HG02981 (cell line): ENCODE data around the gene GALK2.
A peak's percentile ranks its signal among the peaks of the same experiment; 100 is the strongest.

Experiments used
- ATAC-seq: cut with Tn5 transposase; IDR thresholded peaks from one replicate; pipeline ENCODE4 v1.9.1; 2021; ENCODE audit warnings: mild to moderate bottlenecking, moderate library complexity; ENCODE audit not compliant: unreplicated experiment

GALK2 gene

DNA sequence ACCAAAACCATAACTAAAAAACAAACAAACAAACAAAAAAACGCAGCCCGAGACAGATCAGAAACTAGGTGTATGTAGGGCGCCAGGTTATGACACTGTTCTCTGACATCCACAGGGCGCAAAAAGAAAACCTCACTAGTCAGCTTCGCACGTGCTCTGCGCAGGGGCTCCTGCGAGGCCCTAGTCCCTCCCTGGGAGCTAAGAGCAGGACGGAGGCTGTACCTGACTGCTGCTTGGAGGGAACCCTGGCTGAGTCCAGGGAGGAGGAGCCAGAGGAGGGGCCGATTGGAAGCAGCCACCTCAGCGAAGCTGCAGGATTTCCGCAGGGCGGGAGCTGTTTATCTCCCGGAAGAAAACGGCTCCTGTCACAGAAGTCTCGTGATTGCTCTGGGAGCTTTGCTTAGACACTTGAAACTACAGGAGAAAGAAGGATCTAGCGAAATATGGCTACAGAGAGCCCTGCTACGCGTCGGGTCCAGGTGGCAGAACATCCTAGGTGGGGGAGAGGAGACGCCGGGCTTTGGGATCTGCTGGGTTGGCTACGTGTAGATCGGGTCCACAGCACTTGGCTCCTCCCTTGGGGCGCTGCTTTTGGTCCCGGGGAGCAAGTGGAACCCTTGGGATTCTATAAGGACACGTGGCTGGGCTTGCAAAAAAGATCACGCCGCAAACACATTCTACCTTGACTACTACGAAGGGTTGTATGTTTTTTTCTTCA, at the start of gene GALK2:
Gene GALK2 (plus strand): TSS at position 368 of the 718 bp plus-strand sequence. CDS start 76 bp downstream, at position 444.
- ATAC-seq: peak; percentile 87

GRCh38 chr15:49120832-49121231, 49.2 kb upstream of the GALK2 start:
- no peak for ATAC-seq

- ATAC-seq: no peak
Observed at GRCh38 chr15:49121901-49122300, 48.1 kb upstream of the GALK2 start.

GRCh38 chr15:49122541-49123062, 47.4 kb upstream of the GALK2 start:
- ATAC-seq: no peak

DNA sequence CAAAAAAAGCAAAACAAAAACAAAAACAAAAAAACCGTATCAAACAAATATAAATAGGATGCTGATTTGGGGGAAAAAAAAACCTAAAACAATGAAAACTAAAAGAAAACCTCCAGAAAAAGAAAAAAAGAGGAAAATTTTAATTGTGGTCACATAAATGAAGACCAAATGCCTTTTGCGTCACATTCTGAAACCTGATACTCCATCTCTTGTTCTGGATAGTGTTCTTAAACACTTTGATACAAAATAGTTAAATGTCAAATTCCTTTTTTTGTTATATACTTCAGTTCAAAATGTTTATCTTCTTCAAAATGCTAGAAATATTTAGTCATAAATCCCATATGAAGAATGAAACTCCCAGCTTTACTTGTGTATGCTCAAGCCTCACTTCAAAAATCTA, 45.7 kb upstream of the GALK2 start:
- ATAC-seq: no peak

DNA sequence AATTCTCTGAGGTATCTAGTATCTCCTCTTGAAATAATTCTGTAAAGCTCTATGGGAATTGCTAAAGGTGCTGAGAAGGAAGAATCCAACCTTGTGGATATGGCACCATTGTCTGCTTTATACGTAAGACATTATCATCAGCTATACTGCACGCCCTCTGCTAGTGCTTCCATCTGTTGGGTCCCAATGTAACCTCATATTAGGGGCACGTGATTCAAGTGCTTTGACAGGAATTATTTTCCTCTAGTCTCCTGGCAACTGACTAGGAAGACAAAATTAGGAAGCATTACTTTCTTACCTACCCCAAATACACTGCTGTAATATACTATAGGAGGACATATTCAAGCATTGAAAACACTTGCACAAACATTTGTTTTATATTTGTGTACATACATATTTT, 38.6 kb upstream of the GALK2 start:
- no peak for ATAC-seq

DNA sequence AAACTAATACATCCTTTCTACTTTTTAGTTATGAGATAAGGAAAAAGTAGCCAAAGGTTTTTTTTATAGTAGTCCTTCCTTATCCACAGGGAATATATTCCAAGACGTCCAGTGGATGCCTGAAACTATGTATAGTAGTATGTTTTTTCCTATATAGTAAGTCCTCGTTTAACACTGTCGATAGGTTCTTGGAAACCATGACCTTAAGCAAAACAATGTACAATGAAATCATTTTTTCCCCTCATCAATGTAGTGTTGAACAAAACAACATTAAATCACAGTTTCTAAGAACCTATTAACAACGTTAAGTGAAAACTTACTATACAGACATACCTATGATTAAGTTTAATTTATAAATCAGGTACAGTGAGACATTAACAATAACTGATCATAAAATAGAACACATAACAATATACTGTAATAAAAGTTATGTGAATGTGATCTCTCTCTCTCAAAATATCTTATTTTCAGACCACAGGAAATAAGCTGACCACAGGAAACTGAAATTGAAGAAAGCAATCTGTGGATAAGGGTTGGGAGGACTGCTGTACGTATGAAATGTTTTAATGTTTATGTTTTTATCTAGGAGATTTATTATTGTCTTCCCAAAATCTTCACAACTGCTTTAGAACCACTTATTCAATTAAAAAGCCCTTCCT, 35.2 kb upstream of the GALK2 start:
- ATAC-seq: peak; percentile 23

DNA sequence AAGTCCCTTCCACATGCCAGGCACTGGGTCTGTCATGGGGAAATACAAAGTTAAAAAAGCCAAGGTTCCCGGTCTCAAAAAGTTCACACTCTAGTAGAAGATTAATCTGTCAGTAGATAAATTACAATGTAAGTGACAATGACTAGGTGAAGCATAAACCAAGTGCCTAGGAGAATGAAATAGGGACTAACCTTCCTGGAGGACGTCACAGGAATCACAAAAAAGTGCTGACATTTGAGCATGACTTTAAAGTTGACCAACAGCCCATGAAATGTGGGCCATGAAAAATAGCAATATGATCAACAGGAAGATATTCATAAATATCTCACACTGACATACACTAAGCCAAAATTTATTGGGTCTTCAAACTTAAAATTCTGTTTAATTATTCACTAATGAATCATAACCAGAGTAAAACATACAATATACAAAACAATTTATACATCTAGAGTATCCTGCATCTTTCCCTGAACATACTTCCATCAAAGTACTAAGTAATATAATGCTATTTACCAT, 34.6 kb upstream of the GALK2 start:
- ATAC-seq: peak; percentile 66

- peak; percentile 9 for ATAC-seq
Observed at GRCh38 chr15:49135911-49136310, 34.1 kb upstream of the GALK2 start.

- no peak for ATAC-seq
Observed at GRCh38 chr15:49137861-49138260, 32.2 kb upstream of the GALK2 start.

DNA sequence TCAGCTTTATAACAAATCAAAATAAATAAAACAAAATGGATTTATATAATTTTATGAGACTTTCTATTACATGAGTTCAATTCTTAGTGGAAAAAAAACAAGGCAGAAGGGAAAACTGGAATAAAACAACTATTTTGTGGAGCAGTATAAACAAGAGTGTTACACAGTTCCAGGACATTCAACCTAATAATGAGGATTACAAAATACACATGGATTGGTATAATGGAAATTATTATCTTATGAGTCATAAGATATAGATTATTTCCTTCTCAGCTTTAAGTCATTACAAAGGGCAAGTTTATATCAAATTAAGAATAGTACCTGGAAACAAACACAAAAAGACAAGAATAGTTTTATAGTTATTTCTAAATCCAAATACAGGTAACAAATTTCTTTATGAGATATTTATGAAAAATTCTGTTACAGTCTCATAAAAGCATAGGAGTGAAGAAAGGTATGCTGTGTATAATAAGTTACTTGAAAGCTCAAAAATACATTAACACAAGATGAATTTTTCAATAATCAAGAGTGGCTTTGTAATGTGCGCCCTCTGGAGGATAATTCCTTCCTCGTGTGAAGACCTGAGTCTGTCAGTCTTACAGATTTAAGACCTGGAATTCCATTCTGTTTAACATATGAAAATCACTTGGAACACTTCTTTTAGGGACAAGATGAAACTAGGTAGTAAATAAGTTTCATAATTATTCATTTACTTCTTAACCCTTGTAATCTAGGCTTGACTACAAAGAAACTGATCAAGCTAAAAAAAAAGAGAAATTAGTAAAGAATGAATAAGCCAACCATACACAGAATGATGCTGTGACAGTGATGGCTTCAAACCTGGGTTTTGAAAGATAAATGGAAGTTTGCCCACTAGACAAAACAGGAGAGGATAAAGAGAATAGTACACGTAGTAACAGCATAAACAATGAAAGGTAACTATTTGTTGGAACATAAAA, 24.1 kb upstream of the GALK2 start:
- ATAC-seq: no peak

DNA sequence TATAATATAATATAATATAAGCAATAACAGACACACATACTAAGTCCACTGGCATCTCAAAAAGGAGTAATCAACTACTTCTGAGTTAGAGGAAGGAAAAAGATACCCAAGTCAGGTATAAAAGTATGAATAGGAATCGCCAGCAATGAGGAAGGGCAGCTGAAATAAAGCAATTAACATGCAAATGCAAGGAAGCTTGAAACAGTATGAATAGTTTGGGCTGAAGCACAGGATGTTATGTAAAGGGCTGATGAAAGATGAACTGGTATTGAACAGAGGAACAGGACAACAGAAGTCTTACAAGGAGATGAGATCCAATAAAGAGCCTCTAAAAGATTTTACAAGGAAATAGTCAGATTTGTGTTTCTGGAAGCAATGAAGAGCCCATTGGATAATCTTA, 21.7 kb upstream of the GALK2 start:
- ATAC-seq: no peak

GRCh38 chr15:49148727-49149126, 21.3 kb upstream of the GALK2 start:
- ATAC-seq: no peak

DNA sequence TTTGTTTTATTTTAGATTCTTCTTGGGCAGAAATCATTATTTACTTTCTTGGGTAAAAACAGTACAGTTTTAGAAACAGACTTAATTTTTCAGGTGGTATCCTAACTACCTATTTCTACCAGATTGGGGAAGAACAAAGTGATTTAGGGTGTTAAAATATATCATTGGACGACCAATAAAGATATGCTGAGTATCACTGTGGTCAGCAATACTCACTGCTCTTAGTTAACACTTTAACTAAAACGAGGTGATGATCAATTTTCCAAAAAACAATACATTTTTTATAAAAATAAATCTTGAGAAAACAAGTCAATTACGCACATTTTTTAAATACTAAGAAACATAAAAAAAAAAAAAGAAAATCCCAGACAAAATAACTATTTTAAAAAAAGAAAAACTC, 18.2 kb upstream of the GALK2 start:
- no peak for ATAC-seq

DNA sequence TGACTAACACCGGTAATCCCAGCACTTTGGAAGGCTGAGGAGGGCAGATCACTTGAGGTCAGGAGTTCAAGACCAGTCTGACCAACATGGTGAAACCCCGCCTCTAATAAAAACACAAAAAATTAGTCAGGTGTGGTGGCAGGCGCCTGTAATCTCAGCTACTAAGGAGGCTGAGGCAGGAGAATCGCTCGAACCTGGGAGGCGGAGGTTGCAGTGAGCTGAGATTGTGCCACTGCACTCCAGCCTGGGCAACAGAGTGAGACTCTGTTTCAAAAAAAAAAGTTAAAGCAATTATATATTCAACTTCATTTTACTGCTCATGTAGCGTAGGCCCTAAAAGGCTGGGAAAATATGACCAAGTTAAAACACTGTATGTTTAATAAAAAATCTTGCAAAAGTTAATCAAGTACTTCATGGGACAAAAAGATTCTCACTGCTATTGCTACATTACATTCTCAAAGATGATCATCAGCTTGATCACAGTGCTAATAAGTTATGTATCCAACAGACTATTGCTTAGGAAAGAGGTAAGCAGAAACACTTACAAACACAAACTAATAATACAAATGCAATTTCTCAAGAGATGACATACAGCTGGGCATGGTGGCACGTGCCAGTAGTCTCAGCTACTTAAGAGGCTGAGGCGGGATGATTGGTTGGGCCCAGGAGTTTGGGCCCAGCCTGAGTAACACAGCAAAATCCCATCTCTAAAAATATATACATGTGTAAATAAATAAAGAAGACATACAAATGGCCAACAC, 17.3 kb upstream of the GALK2 start:
- ATAC-seq: no peak

DNA sequence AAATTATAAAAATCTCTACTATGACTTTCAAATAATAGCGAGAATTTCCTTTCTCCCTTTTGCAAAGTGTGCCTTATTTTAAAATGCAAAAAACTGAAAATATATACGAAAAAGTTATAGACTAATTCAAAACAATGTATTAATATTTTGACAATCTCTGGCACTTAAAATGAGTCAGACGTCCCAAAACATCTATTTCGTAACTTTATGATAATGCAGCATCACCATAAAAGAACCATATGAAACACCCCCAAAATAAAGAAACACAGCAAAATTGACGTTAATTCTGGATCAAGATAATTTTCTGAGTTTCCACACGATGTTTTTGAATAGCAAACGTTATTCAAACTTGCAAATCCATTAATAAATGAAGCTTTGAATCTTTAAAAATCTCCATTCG, 15.7 kb upstream of the GALK2 start:
- no peak for ATAC-seq

DNA sequence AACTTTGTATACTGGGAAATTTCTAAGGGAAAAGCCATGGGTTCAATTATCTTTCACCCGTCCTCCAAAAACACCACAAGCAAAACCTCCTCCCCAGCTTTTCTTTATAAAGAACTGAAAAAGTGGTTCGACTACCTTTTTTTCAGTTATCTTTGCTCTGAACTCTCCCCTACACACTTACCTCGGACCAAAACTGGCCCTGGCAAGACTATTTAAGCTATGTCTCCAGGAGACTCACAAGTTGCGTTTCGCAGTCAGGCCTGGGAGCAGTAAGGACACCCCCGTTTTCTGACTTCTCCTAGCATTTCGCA, 15.3 kb upstream of the GALK2 start:
- ATAC-seq: peak; percentile 1

DNA sequence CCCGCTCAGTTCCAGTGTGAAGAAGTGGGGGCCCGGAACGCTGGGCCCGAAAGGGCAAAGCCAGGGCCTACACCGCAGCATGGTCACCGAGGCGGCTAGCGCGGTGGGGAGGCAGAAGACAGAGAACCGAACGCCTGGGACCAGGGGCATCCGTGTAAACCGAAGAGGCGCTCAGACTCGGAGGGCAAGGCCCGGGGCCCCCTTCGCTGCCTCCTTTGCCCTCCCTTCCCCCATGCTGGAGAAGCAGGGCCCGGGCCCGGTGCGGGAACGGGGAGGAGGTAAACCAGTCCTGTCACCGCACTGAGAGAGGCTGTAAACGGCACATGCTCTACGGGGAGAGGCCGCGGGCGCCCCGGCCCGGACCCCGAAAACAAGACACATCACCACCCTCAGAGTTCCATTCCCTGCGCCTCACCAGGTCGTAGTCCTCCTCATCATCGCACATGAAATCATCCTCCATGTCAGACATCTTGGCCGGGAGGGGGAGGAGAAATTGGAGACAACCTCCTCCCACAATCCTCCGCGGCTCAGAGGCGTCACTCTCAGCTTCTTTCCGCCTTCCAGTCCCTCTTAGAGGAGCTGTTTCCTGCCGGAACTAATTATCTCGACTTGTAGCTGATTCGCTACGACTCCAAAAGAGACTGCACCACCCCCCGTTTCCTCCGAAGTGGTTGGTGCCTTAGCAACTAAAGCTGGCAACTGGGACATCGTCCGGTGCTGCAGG, 14.8 kb upstream of the GALK2 start, which contains the start of gene COPS2:
Gene COPS2 (minus strand): TSS at position 490 of the 724 bp plus-strand sequence. CDS start 21 bp downstream, at position 469.
- peak; percentile 89 for ATAC-seq

DNA sequence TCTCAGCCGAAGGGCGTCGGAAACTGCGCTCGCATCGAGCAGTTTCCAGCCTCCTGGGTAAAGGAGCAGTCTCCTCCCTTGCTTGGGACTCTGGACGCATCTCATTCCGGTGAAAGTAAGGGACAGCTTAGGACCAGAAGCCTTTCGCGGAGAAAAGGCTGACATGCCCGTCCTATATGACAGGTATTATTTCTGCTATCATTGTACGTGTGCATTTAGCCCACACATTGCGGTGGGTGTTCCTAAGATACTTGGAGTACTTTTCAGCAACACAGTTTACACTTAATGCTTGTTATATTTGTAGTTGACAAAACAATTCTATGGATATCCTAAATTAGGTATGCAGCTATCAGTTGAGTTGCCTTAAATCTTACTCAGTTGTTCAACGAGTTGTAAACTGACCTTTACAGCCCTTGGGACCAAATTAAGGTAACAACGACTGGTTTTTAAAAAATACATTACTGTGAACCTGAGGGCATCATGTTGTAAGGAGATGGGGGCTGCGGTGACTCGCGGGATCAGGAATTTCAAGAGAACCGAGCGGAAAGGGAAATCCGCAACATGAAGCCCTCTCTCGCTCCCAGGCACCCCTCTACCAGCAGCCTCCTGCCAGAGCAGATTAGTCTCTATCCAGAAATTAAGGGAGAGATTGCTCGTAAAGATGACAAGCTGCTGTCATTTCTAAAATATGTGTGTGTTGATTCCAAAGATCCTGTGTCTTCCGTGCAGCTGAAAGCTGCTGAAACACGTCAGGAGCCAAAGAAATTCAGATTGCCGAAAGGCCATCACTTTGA, 14.0 kb upstream of the GALK2 start:
- ATAC-seq: no peak
